Measurements from ENCODE around the gene ASXL1.

ASXL1 gene

GRCh38 chr20:32418376-32418775 is 60.2 kb downstream of the ASXL1 start:
- DNase-seq: no peak
- no peaks in the 10 kb centered on the region for H3K9me3 ChIP-seq
- no peaks in the 10 kb centered on the region for H3K4me1 ChIP-seq
- H3K36me3 ChIP-seq: no peaks in the 10 kb centered on the region; the same call in none of the 2 replicates
- no peaks in the 10 kb centered on the region for H3K27me3 ChIP-seq
- TF ChIP-seq CTCF (IDR thresholded peaks at IDR 0.05; ENCODE audit: low read depth, low read length): no peak
- H3K4me3 ChIP-seq (ENCODE audit: low read depth, low read length): no peak overlapping the region

GRCh38 chr20:32421290-32421689 is 63.2 kb downstream of the ASXL1 start:
- Histone ChIP-seq H3K9me3 (no peaks in the 10 kb centered on the region), H3K4me1 (no peaks in the 10 kb centered on the region), H3K27me3 (no peaks in the 10 kb centered on the region), H3K36me3 (no peaks in the 10 kb centered on the region), H3K4me3 (ENCODE audit: low read depth, low read length) (no peak overlapping the region)
- no peak for DNase-seq
- no peak for TF ChIP-seq CTCF (IDR thresholded peaks at IDR 0.05; ENCODE audit: low read depth, low read length)

GRCh38 chr20:32427996-32428395 is 69.9 kb downstream of the ASXL1 start:
- Histone ChIP-seq H3K4me3 (ENCODE audit: low read depth, low read length) (no peak overlapping the region), H3K9me3 (no peaks in the 10 kb centered on the region; the same call in 1 of the 2 replicates), H3K36me3 (peaks cover 54% of the 10 kb centered on the region), H3K27me3 (no peaks in the 10 kb centered on the region), H3K4me1 (no peaks in the 10 kb centered on the region)
- TF ChIP-seq CTCF (IDR thresholded peaks at IDR 0.05; ENCODE audit: low read depth, low read length): no peak
- DNase-seq: no peak

GRCh38 chr20:32429343-32429742 is 71.2 kb downstream of the ASXL1 start:
- no peak for DNase-seq
- H3K4me1 ChIP-seq: no peaks in the 10 kb centered on the region
- peaks cover 67% of the 10 kb centered on the region for H3K36me3 ChIP-seq
- no peaks in the 10 kb centered on the region for H3K27me3 ChIP-seq
- no peaks in the 10 kb centered on the region; the same call in 1 of the 2 replicates for H3K9me3 ChIP-seq
- TF ChIP-seq CTCF (IDR thresholded peaks at IDR 0.05; ENCODE audit: low read depth, low read length): no peak
- no peak overlapping the region for H3K4me3 ChIP-seq (ENCODE audit: low read depth, low read length)

- no peak for TF ChIP-seq CTCF (IDR thresholded peaks at IDR 0.05; ENCODE audit: low read depth, low read length)
- H3K4me1 ChIP-seq: no peaks in the 10 kb centered on the region
- no peak for DNase-seq
- no peak overlapping the region for H3K4me3 ChIP-seq (ENCODE audit: low read depth, low read length)
- H3K27me3 ChIP-seq: no peaks in the 10 kb centered on the region
- H3K36me3 ChIP-seq: peaks cover 72% of the 10 kb centered on the region
- no peaks in the 10 kb centered on the region; the same call in 1 of the 2 replicates for H3K9me3 ChIP-seq
Measured at GRCh38 chr20:32429745-32430360, 71.7 kb downstream of the ASXL1 start.

- Histone ChIP-seq H3K36me3 (peaks cover 88% of the 10 kb centered on the region), H3K4me3 (ENCODE audit: low read depth, low read length) (no peak overlapping the region), H3K4me1 (no peaks in the 10 kb centered on the region), H3K9me3 (no peaks in the 10 kb centered on the region; the same call in 1 of the 2 replicates), H3K27me3 (no peaks in the 10 kb centered on the region)
- TF ChIP-seq CTCF (IDR thresholded peaks at IDR 0.05; ENCODE audit: low read depth, low read length): no peak
- no peak for DNase-seq
Measured at GRCh38 chr20:32431457-32431856, 73.3 kb downstream of the ASXL1 start.

Measured in BE2C (cell line).